ENCODE measurements around the gene IREB2. TPM values are rescaled to one million over a fixed set of nuclear protein-coding genes. Genes with fewer than 3 reads are reported as not detected.

IREB2 gene
- total and polyA plus RNA-seq, 2 donors (not counting 3 experiments of a cell fraction or from before 2014, with no cell fraction given): 12.7 to 51.4 TPM

GRCh38 chr15:78448441-78449219 is 10.6 kb downstream of the IREB2 start:
- Histone ChIP-seq H4K20me1 (replicated peaks; ENCODE audit: control insufficient read depth, extremely low read depth, insufficient read depth, low read length) (peaks cover 12% of the 10 kb centered on the region), H3K27ac (ENCODE audit: insufficient read depth, low read depth, low read length) (no peak overlapping the region), H3K27me3 (ENCODE audit: control insufficient read depth in 2 of 2, insufficient read depth in 2 of 2, low read length in 2 of 2) (no peaks in the 10 kb centered on the region), H3K4me2 (ENCODE audit: insufficient read depth, low read length) (no peak overlapping the region), H3K9ac (replicated peaks; ENCODE audit: extremely low read depth, insufficient read depth, low read length) (no peak overlapping the region), H3K9me1 (replicated peaks; ENCODE audit: control insufficient read depth, extremely low read depth, insufficient read depth, low read length) (no peaks in the 10 kb centered on the region), H3K36me3 (ENCODE audit: control insufficient read depth in 2 of 2, extremely low read depth in 1 of 2, insufficient read depth in 2 of 2, low read length in 2 of 2) (peaks cover 3 to 6% of the 10 kb centered on the region in 2 experiments), H3K9me3 (replicated peaks; ENCODE audit: control insufficient read depth, insufficient read depth, low read length) (no peaks in the 10 kb centered on the region), H3K4me1 (ENCODE audit: control insufficient read depth, extremely low read depth, insufficient read depth, low read length) (no peaks in the 10 kb centered on the region), H2AFZ (ENCODE audit: low read depth, low read length) (no peak overlapping the region), H3K4me3 (replicated peaks in 1 of 3; ENCODE audit: insufficient read depth in 1 of 3, low read depth in 1 of 3, low read length in 3 of 3) (no peak overlapping the region), H3K79me2 (ENCODE audit: control insufficient read depth, insufficient read depth, low read length) (peaks cover 89% of the 10 kb centered on the region)
- no TSS peak for BruUV-seq (replicated peaks)
- dilution Hi-C loops (cut with MboI; ENCODE audit: extremely low pct_ligation_motif_present, low sequenced_read_pairs): no loop called here
- intact Hi-C loops (cut with micrococcal nuclease): no loop called here
- ChIA-PET CTCF (no interaction called here), POLR2A (interaction anchor here (1.9 kb wide), 1 partner anchor 11 kb away, joined by 5 read pairs; the partner anchor contains the start of gene IREB2)
- TF ChIP-seq JUN (IDR thresholded peaks at IDR 0.05; ENCODE audit: borderline replicate concordance, insufficient read depth, insufficient read length, low read depth): no peak
- no peak for TF ChIP-seq MAX (IDR thresholded peaks at IDR 0.05; ENCODE audit: insufficient read depth, insufficient read length)
- TF ChIP-seq MYC (IDR thresholded peaks at IDR 0.05; ENCODE audit: low read depth, low read length): no peak
- TF ChIP-seq FOS (IDR thresholded peaks at IDR 0.05; ENCODE audit: borderline replicate concordance, insufficient read depth, low read length): no peak
- TF ChIP-seq CTCF (IDR thresholded peaks at IDR 0.05; ENCODE audit: extremely low read depth in 1 of 2, insufficient read depth in 1 of 2, low read depth in 1 of 2, low read length in 2 of 2): no peak
- no peak for TF ChIP-seq EZH2 (IDR thresholded peaks at IDR 0.05; ENCODE audit: borderline replicate concordance, low read depth, low read length, severe bottlenecking)
- no peak for TF ChIP-seq POLR2AphosphoS5 (IDR thresholded peaks at IDR 0.05; ENCODE audit: insufficient read depth, low read depth, low read length)
- no peak for TF ChIP-seq GATA2 (IDR thresholded peaks at IDR 0.05; ENCODE audit: insufficient read depth, insufficient read length, low read depth, low read length)
- no peak for TF ChIP-seq POLR2A (IDR thresholded peaks at IDR 0.05; ENCODE audit: low read depth, low read length)
- DNase-seq (ENCODE audit: low read depth, low spot score) (no peak), FAIRE-seq (no peak)

All from endothelial cell of umbilical vein (primary cell).